ENCODE data around the gene ZNF683. TPM values are rescaled to one million over a fixed set of nuclear protein-coding genes. Genes with fewer than 3 reads are reported as not detected.
"Not testable (repeated sequence)": the region's sequence is repeated elsewhere in the genome, so short reads cannot be mapped to it uniquely, and the experiment has no call there.

Gene ZNF683
- total and polyA plus RNA-seq, 5 donors = 0.23 TPM; not detected in 4

DNA sequence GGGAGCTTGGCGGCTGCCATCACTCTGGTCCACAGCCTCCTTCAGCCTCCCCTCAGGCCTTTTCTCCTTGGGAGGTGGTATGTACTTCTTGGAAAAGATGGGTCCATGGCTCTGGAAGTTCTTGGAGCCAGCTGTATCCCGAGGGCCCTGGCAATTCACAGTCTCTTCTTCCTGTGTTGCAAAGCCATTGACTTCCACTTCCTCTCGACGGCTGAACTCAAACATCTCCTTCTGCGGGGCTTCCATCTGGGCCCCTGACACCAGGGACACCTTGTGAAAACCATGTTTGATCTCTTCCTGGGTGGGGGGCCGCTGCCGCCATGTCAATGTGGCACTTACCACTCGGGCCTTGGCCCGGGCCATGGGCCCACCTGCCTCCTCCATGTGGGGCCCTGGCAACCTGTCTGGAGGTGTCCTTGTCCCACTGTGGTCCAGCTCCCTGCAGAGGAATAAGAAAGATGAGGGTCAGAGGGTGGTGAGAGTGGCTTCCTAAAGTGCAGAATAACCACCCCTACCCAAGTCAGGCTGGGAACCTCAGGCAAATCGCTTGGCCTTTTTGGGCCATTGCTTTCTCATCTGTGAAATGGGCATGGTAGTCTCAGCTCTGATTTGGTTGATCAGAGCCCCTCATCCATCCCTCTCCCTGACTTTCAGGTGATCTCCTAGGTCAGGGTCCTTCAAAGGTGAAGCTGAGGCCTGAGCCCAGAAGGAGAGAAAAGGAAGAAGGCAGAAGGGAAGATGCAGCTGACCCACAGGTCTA is 26.1 kb downstream of the ZNF683 start:
- intact Hi-C loops (cut with DNase I) = no loop called here
- no peak overlapping the region for H3K27ac ChIP-seq (ENCODE audit: low read length)
- H3K4me3 ChIP-seq (ENCODE audit: low read length) = no peak overlapping the region
- H3K27me3 ChIP-seq (ENCODE audit: control insufficient read depth, insufficient read depth) = no peaks in the 10 kb centered on the region
- WGBS = 69% methylated on average over 10 of the region's 10 CpGs
- ATAC-seq (no peak), DNase-seq (no peak)
- H3K4me1 ChIP-seq (ENCODE audit: control insufficient read depth, insufficient read depth, low read length) = no peaks in the 10 kb centered on the region
- H3K9me3 ChIP-seq (ENCODE audit: control insufficient read depth, low read length) = no peaks in the 10 kb centered on the region

DNA sequence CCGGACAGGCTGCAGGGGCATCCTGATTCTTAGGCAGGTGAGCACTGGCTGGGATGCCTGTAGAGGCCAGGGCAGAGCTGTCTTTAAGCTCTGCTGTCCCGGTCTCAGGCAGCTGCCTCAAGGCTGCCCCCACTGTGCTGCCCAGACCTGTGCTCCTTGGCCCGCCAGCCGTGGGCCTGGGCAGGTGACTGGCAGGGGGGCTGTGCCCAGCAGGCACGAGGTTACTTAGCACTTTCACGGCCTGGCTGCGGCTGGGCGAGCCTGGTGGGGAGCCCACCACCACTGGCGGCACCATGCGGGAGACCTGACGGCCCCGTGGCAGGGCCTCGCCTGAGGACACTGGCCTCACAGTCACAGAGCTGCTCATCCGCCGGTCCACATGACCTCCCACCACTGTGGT is 26.8 kb downstream of the ZNF683 start:
- Histone ChIP-seq H3K4me1 (ENCODE audit: control insufficient read depth, insufficient read depth, low read length) (no peaks in the 10 kb centered on the region), H3K9me3 (ENCODE audit: control insufficient read depth, low read length) (no peaks in the 10 kb centered on the region), H3K27ac (ENCODE audit: low read length) (no peak overlapping the region), H3K4me3 (ENCODE audit: low read length) (no peak overlapping the region), H3K27me3 (ENCODE audit: control insufficient read depth, insufficient read depth) (no peaks in the 10 kb centered on the region)
- DNase-seq (no peak), ATAC-seq (no peak)
- intact Hi-C loops (cut with DNase I) = no loop called here
- 83% methylated on average over 15 of the region's 15 CpGs for WGBS

DNA sequence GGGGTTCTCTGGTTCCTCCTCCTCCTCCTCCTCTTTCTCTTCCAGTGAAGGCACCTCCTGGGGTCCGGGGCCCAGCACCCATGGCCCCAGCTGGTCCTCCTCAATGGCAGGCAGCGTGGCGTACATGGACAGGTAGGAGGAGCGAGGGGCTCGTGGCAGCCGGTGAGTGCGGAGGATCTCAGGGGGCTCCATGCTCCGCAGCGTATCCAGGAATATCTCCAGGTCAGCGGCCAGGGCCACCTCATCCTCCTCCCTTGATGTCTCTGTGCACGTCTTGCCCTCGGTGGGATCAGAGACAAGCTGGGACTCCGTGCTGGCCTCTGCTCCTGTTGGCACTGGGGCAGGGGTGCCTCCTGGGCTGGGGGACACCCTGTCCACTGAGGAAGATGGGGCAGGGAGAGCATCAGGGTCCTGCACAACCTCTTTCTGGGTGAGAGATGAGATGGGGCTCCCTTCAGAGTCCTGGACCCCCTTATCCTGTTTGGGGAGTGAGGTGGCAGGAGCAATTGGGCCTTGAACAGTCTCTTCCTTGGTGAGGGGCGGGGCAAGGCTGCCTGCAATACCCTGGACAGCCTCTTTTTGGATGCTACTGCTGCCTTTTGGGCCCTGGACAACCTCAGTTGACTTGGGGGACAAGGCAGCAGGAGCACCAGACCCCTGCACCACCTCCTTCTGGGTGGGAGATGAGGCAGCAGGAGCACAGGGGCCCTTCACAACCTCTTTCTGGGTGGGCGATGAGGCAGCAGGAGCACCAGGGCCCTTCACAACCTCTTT is 28.2 kb downstream of the ZNF683 start:
- ATAC-seq (no peak), DNase-seq (no peak)
- Histone ChIP-seq H3K4me3 (ENCODE audit: low read length) (no peak overlapping the region), H3K4me1 (ENCODE audit: control insufficient read depth, insufficient read depth, low read length) (no peaks in the 10 kb centered on the region), H3K27me3 (ENCODE audit: control insufficient read depth, insufficient read depth) (no peaks in the 10 kb centered on the region), H3K9me3 (ENCODE audit: control insufficient read depth, low read length) (no peaks in the 10 kb centered on the region), H3K27ac (ENCODE audit: low read length) (no peak overlapping the region)
- 90% methylated on average over 15 of the region's 15 CpGs for WGBS
- intact Hi-C loops (cut with DNase I) = no loop called here

DNA sequence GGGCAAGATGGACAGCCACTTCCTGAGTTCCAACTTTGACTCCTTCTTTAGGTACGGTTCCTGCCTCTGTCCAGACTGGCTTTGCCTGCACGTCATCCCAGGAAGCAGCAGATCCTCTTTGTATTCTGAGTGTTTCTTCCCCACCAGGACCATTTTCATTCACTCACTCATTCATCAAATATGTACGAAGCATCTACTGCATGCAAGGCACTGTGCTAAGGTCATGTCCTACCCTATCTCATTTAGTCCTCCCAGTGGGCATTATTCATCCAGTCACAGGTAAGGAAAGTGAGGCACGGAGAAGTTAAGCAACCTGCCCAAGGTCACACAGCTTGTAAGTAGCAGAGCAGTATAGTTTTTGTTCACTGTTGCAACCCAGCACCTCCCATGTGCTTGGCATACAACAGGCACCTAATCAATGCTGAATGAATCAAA is 32.5 kb downstream of the ZNF683 start:
- H3K4me3 ChIP-seq (ENCODE audit: low read length) = no peak overlapping the region
- H3K27me3 ChIP-seq (ENCODE audit: control insufficient read depth, insufficient read depth) = no peaks in the 10 kb centered on the region
- no peaks in the 10 kb centered on the region for H3K4me1 ChIP-seq (ENCODE audit: control insufficient read depth, insufficient read depth, low read length)
- intact Hi-C loops (cut with DNase I) = no loop called here
- no peak overlapping the region for H3K27ac ChIP-seq (ENCODE audit: low read length)
- no peaks in the 10 kb centered on the region for H3K9me3 ChIP-seq (ENCODE audit: control insufficient read depth, low read length)
- no peak for ATAC-seq
- WGBS = 57% methylated on average over 4 of the region's 4 CpGs
- no peak for DNase-seq

DNA sequence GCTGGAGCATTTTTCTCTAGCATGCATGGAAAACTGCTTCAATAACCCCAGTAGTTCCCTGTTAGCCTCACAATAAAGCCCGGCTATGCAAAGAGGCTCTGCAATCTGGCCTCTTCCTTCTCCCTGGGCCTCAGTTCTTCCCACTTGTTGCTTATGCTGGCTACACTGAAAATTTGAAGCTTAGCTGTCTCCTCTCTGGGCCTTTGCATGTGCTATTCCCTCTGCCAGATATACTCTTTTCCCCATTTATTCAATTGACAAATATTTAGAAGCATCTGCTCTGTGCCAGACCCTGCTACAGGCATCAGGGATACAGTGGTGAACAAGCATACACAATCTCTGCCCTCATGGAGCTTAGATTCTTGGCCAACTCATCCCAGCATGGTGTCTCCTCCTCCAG is 33.9 kb downstream of the ZNF683 start:
- no peaks in the 10 kb centered on the region for H3K27me3 ChIP-seq (ENCODE audit: control insufficient read depth, insufficient read depth)
- DNase-seq (no peak), ATAC-seq (no peak)
- H3K4me3 ChIP-seq (ENCODE audit: low read length) = no peak overlapping the region
- no peaks in the 10 kb centered on the region for H3K4me1 ChIP-seq (ENCODE audit: control insufficient read depth, insufficient read depth, low read length)
- H3K27ac ChIP-seq (ENCODE audit: low read length) = no peak overlapping the region
- 71% methylated on average over 1 of the region's 1 CpG for WGBS
- intact Hi-C loops (cut with DNase I) = no loop called here
- H3K9me3 ChIP-seq (ENCODE audit: control insufficient read depth, low read length) = no peaks in the 10 kb centered on the region

DNA sequence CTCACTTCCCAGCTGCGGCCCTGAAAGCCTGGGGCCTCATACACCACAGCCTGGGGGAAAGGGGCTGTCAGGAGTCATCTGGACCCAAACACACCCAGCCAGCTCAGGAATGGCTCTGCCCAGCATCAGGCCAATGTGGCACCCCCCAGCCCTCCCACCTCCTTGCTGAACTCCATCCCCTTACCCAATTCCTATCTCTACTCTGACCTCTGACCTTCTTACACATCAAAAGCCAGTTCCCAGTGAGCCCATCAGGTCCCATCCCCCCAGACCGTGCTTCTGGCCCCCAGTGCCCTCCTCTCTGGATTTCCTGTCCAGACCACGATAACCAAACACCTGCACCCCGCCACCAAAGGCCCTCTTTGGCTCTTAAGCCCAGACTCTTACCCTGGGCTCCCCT is 34.9 kb downstream of the ZNF683 start:
- H3K27ac ChIP-seq (ENCODE audit: low read length) = no peak overlapping the region
- H3K4me3 ChIP-seq (ENCODE audit: low read length) = no peak overlapping the region
- H3K9me3 ChIP-seq (ENCODE audit: control insufficient read depth, low read length) = no peaks in the 10 kb centered on the region
- no peaks in the 10 kb centered on the region for H3K4me1 ChIP-seq (ENCODE audit: control insufficient read depth, insufficient read depth, low read length)
- intact Hi-C loops (cut with DNase I) = no loop called here
- 71% methylated on average over 4 of the region's 4 CpGs for WGBS
- no peaks in the 10 kb centered on the region for H3K27me3 ChIP-seq (ENCODE audit: control insufficient read depth, insufficient read depth)
- DNase-seq (no peak), ATAC-seq (no peak)

DNA sequence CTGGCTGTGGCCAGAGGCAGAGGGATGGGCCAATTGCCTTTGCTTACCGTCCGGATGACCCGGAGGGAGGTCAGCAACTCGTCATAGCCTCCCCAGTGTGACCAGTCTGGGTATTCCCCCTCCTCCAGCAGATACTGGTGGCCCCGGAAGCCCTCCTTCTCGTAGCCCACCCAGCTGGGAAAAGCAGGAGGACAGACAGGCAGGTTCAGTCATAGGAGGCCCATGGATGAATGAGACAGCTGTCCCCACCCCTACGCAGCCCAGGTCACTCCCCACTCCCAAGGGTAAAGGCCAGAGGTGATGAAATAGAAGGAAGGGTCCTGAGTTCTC is 35.4 kb downstream of the ZNF683 start:
- intact Hi-C loops (cut with DNase I) = no loop called here
- peak; percentile 12 for ATAC-seq
- H3K4me1 ChIP-seq (ENCODE audit: control insufficient read depth, insufficient read depth, low read length) = no peaks in the 10 kb centered on the region
- H3K27me3 ChIP-seq (ENCODE audit: control insufficient read depth, insufficient read depth) = no peaks in the 10 kb centered on the region
- no peaks in the 10 kb centered on the region for H3K9me3 ChIP-seq (ENCODE audit: control insufficient read depth, low read length)
- H3K4me3 ChIP-seq (ENCODE audit: low read length) = no peak overlapping the region
- H3K27ac ChIP-seq (ENCODE audit: low read length) = no peak overlapping the region
- peak in 1 of 3 donors; percentile 8 for DNase-seq
- 85% methylated on average over 7 of the region's 7 CpGs for WGBS

DNA sequence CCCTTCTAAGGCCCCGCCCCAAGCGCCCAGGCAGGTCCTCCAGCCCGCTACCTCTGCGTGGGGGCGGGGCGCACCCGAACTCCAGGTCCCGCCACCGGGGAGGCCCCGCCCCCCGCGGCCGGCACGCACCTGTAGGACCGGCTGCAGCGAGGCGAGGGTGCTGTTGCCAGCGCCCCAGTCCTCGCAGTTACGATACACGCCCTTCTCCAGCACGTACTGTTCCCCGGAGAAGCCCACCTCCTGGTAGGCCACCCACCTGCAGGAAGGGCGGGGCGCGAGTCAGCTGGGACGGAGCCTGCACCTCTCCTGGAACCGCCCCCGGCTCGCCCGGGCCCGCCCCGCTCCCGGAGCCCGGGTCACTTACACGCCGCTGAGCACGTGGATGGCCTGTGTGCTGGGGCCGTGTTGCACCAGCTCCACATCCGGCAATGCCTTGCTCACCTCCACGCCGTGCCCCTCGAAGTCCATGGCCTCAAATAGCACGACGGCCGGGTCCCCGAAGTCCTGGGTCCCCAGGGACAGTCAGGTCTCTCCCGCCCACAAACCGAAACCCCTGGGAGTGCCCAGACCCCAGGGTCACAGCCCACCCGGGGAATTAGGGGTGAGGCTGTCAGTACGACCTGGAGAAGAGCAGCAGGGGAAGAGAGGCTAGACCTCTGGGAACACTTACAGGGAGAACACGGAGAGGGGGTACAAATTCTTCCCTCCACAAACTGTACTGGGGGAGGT is 35.9 kb downstream of the ZNF683 start:
- no peak overlapping the region for H3K27ac ChIP-seq (ENCODE audit: low read length)
- H3K27me3 ChIP-seq (ENCODE audit: control insufficient read depth, insufficient read depth) = no peaks in the 10 kb centered on the region
- ATAC-seq (peak; percentile 82 to 85), DNase-seq (peak; percentile 58 to 87 (median 86))
- no peaks in the 10 kb centered on the region for H3K4me1 ChIP-seq (ENCODE audit: control insufficient read depth, insufficient read depth, low read length)
- H3K9me3 ChIP-seq (ENCODE audit: control insufficient read depth, low read length) = no peaks in the 10 kb centered on the region
- WGBS = 10% methylated on average over 52 of the region's 52 CpGs
- intact Hi-C loops (cut with DNase I) = no loop called here
- H3K4me3 ChIP-seq (ENCODE audit: low read length) = peak overlapping the region; percentile 44

DNA sequence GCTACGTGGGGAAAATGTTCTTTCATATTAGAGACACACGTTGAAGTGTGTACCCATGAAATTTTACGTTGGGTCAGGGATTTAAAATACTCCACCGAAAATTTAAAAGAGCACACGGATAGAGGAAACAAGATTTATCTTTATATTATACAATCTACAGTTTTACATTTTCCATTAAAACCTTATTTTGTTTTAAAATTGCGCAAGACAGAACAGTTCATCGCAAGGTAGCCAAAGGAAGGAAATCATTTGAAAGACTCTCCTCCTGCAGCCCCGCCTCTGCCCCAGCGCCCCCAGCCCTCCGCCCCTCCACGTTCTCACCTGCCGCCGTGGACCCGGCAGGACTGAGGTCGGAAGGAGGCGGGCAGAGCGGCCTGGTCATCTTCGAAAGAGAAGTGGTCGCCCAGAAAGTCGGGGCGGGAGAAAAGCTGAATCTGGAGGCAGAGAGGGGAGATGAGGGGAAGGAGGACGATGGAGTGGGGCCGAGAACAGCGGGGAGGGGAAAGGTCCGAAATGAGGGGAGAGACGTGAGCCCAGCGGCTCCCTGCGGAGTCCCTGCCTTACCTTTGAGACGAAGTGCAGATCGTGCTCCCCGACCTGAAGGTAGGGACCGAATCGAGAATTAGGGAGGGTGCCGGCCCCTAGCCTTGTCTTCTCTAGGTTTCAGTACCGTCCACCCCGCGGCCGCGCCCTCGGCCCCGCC is 36.6 kb downstream of the ZNF683 start:
- WGBS = 4% methylated on average over 41 of the region's 41 CpGs
- Histone ChIP-seq H3K4me1 (ENCODE audit: control insufficient read depth, insufficient read depth, low read length) (no peaks in the 10 kb centered on the region), H3K27ac (ENCODE audit: low read length) (no peak overlapping the region), H3K9me3 (ENCODE audit: control insufficient read depth, low read length) (no peaks in the 10 kb centered on the region), H3K27me3 (ENCODE audit: control insufficient read depth, insufficient read depth) (no peaks in the 10 kb centered on the region), H3K4me3 (ENCODE audit: low read length) (peak overlapping the region; percentile 44)
- peak in 1 of 2 donors; percentile 14 for ATAC-seq
- intact Hi-C loops (cut with DNase I) = no loop called here
- peak in 2 of 3 donors; percentile 29 to 57 for DNase-seq

DNA sequence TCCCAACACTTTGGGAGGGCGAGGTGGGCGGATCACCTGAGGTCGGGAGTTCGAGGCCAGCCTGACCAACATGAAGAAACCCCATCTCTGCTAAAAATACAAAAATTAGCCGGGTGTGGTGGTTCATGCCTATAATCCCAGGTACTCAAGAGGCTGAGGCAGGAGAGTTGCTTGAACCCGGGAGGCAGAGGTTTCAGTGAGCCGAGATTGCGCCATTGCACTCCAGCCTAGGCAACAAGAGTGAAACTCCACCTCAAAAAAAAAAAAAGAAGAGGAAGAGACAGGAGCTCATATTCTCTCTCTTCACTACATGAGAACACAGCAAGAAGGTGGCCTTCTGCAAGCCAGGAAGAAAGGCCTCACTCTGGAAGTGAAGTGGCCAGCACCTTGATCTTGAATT is 39.2 kb downstream of the ZNF683 start:
- H3K9me3 ChIP-seq (ENCODE audit: control insufficient read depth, low read length); H3K4me1 ChIP-seq (ENCODE audit: control insufficient read depth, insufficient read depth, low read length); H3K4me3 ChIP-seq (ENCODE audit: low read length); H3K27me3 ChIP-seq (ENCODE audit: control insufficient read depth, insufficient read depth); H3K27ac ChIP-seq (ENCODE audit: low read length); DNase-seq; intact Hi-C loops (cut with DNase I); ATAC-seq: not testable (repeated sequence)
- WGBS = 89% methylated on average over 8 of the region's 8 CpGs
